Choroid plexus epithelial cell (primary cell): ENCODE measurements around the gene SCD5.

Experiments
- DNase-seq: peaks from one replicate; pipeline ENCODE4 v3.0.0-alpha.2; 2010; ENCODE audit warnings: low read depth
- H3K4me3 ChIP-seq: 2 replicates; pipeline ENCODE4 v1.5.1; 2011; ENCODE audit warnings: low read depth, mild to moderate bottlenecking, control low read depth, low read length, moderate library complexity
- CTCF ChIP-seq: conservative IDR thresholded peaks from 2 replicates; pipeline ENCODE4 v1.5.1; 2011; ENCODE audit warnings: low read depth, mild to moderate bottlenecking, control low read depth, inconsistent platforms, low read length, moderate library complexity

SCD5 gene

DNA sequence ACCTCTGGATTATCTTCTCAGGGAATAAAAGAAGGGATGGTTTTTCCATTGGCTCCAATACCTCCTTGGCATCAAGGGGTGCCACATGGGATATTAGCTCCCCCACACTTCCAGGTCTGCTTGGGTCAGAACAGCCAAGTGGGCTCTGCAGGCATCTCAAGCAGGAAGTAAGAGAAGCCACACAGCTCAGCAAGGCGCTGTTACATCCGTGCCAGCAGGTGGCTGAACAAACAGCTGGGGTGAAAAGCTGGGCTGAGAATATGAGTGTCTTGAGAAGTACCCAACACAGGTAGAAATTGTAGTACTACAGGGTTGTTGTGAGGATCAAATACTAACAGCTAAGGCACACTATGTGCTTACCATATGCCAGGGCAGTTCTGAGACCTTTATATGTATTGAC lies 160.1 kb downstream of the SCD5 start:
- peak; percentile 12 for DNase-seq
- peak; percentile 24 for TF ChIP-seq CTCF
- no peak overlapping the region for H3K4me3 ChIP-seq

GRCh38 chr4:82630079-82630478 lies 168.5 kb downstream of the SCD5 start:
- no peak for DNase-seq
- no peak for TF ChIP-seq CTCF

GRCh38 chr4:82629238-82630000 lies 169.2 kb downstream of the SCD5 start:
- peak; percentile 20 for DNase-seq
- H3K4me3 ChIP-seq: no peak overlapping the region
- no peak for TF ChIP-seq CTCF

More at GRCh38 chr4:82630079-82630478, 168.5 kb downstream of the SCD5 start:
- no peak overlapping the region for H3K4me3 ChIP-seq

DNA sequence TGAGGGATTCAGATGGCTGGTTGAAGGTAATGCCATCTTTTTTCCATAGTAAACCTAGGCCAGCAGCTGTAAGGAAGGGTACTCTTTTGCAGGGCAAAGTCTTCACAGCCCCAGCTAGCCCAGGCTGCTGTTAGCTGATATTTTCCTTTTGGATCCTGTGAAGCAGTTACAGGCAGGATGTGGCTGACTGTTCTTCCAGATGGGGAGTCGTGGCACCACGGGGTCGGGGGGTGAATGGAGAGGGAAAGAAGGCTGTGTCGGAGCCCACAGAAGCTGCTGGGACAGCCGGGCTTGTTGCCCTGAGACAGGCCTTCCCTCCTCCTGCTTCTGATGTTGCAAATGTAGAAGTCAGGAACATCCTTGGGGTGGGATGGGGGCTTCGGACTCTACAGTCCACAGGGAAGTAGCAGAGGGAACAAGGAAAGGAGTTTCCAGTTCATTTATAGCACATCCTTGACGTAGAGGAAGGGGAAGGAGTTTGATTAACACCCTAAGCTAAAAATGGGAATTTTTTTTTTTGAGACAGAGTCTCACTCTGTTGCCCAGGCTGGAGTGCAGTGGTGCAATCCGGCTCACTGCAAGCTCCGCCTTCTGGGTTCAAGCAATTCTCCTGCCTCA lies 172.2 kb downstream of the SCD5 start:
- no peak for TF ChIP-seq CTCF
- H3K4me3 ChIP-seq: no peak overlapping the region
- no peak for DNase-seq

DNA sequence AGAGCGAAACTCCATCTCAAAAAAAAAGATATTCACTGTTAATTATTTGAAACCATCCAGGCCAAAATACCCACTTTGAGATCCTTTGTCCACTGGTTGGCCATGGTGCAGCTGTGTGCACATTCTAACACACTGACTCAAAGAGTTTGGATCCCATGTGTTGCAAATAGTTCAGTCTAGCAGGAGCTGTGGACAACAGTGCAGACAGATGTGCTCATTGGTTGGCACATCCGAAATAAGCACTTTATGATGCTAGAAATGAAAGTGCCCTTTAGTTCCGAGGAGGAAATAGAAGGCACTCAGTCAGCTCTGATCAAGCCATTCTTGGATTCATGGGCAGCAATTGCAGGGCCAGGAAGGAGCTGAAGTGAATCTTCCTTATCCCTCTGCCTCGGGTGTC lies 173.8 kb downstream of the SCD5 start:
- TF ChIP-seq CTCF: no peak
- DNase-seq: no peak
- H3K4me3 ChIP-seq: no peak overlapping the region

GRCh38 chr4:82623121-82623683 lies 175.4 kb downstream of the SCD5 start:
- H3K4me3 ChIP-seq: no peak overlapping the region
- no peak for DNase-seq
- TF ChIP-seq CTCF: no peak
